Lower leg skin (tissue), 4 donors: ENCODE measurements around the gene SRPK1. TPM values are rescaled to one million over a fixed set of nuclear protein-coding genes. Genes with fewer than 3 reads are reported as not detected.
"Not testable (repeated sequence)": the region's sequence is repeated elsewhere in the genome, so short reads cannot be mapped to it uniquely, and the experiment has no call there.

Experiments
- DNase-seq, 2 donors: peaks; one replicate each; pipeline ENCODE4 v3.0.0-alpha.2; 2019; ENCODE audit warnings: low spot score in 2 of 2
- H3K4me3 ChIP-seq: fragments of 200-600 bp; sonication (generic); 2 replicates; pipeline ENCODE4 v1.5.1; 2017; ENCODE audit warnings: mild to moderate bottlenecking, low read depth; ENCODE audit not compliant: poor library complexity, severe bottlenecking
- POLR2A ChIP-seq, 2 donors: fragments of 450-650 bp; IDR thresholded peaks; one replicate each; pipeline ENCODE4 v1.6.1; 2016 to 2017; ENCODE audit warnings: antibody characterized with exemption in 2 of 2, mild to moderate bottlenecking in 1 of 2, moderate library complexity in 1 of 2
- WGBS, 2 donors: methylation state at CpG; one replicate each; pipeline ENCODE4 v1.1.5; 2018; 5-methylcytosine and 5-hydroxymethylcytosine counted together
- intact Hi-C: fragments of 100-400 bp; cut with DNase I; formaldehyde crosslinking; loops from one replicate; pipeline ENCODE4 v1.15.0; 2023; ENCODE audit warnings: low total_unique reads
- total RNA-seq, 4 donors: library from RNA; depleted of rRNA; stranded (reverse); fragments of >200 nt; gene quantifications; one replicate each; pipeline ENCODE4 v1.1.0, GENCODE V29; 2016
- TF ChIP-seq, protein P1 (sequence below), 3 donors: fragments of 450-650 bp; IDR thresholded peaks; one replicate each; pipeline ENCODE4 v1.5.1; 2016; ENCODE audit warnings: antibody characterized with exemption in 3 of 3, mild to moderate bottlenecking in 3 of 3, moderate library complexity in 2 of 3

The SRPK1 gene
- total RNA-seq, 4 donors from 2014 or later, result 98.3 to 145 (median 111) TPM

GRCh38 chr6:35919085-35919826, 1.6 kb downstream of the SRPK1 start:
- peak overlapping the region; percentile 56 for H3K4me3 ChIP-seq
- no peak for DNase-seq
- 25% methylated on average over 9 of the region's 9 CpGs for WGBS, 2 donors
- intact Hi-C loops, result no loop called here
- TF ChIP-seq, protein P1, sequence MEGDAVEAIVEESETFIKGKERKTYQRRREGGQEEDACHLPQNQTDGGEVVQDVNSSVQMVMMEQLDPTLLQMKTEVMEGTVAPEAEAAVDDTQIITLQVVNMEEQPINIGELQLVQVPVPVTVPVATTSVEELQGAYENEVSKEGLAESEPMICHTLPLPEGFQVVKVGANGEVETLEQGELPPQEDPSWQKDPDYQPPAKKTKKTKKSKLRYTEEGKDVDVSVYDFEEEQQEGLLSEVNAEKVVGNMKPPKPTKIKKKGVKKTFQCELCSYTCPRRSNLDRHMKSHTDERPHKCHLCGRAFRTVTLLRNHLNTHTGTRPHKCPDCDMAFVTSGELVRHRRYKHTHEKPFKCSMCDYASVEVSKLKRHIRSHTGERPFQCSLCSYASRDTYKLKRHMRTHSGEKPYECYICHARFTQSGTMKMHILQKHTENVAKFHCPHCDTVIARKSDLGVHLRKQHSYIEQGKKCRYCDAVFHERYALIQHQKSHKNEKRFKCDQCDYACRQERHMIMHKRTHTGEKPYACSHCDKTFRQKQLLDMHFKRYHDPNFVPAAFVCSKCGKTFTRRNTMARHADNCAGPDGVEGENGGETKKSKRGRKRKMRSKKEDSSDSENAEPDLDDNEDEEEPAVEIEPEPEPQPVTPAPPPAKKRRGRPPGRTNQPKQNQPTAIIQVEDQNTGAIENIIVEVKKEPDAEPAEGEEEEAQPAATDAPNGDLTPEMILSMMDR (IDR thresholded peaks at IDR 0.05), result no peak
- TF ChIP-seq POLR2A (IDR thresholded peaks at IDR 0.05), result no peak

DNA sequence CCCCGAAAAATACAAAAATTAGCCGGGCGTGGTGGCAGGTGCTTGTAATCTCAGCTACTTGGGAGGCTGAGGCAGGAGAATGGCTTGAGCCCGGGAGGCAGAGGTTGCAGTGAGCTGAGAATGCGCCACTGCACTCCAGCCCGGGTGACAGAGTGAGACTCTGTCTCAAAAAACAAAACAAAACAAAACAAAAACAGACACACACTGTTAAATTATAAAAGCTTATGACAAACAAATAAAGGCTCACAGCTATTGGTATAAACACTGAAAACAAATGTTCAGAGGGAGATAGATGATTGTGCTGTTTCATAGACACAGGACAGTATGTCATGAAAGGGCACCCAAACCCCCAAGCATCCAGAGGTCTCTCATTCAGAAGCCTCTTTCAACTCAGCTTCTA, 4.0 kb downstream of the SRPK1 start:
- DNase-seq, intact Hi-C loops, H3K4me3 ChIP-seq: not testable (repeated sequence)
- 87 to 92% methylated on average over 6 of the region's 6 CpGs for WGBS, 2 donors

- no peak for TF ChIP-seq POLR2A (IDR thresholded peaks at IDR 0.05)
- TF ChIP-seq, protein P1 (IDR thresholded peaks at IDR 0.05), result no peak
- WGBS, 2 donors, result 98 to 100% methylated on average over 3 of the region's 3 CpGs
- intact Hi-C loops, result no loop called here
- no peak overlapping the region for H3K4me3 ChIP-seq
- no peak for DNase-seq
Measured at GRCh38 chr6:35916056-35916455, 4.8 kb downstream of the SRPK1 start.

DNA sequence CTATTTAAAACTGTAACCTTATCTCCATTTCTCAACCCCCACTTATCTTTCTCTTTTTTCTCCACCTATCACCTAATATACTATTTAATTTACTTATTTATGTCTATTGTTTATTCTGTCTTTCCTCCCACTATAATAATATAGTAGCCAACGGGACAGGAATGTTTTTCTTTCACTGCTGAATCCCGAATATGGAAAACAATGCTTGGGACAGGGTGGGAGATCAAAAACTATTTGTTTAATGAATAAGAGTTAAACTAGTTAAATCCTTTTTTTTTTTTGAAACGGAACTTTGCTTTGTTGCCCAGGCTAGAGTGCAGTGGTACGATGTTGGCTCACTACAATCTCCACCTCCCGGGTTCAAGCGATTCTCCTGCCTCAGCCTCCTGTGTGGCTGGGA, 6.4 kb downstream of the SRPK1 start:
- WGBS, 2 donors, result 94 to 95% methylated on average over 6 of the region's 6 CpGs
- DNase-seq, result no peak
- intact Hi-C loops, result no loop called here
- no peak overlapping the region for H3K4me3 ChIP-seq
- no peak for TF ChIP-seq POLR2A (IDR thresholded peaks at IDR 0.05)
- TF ChIP-seq, protein P1 (IDR thresholded peaks at IDR 0.05), result no peak

DNA sequence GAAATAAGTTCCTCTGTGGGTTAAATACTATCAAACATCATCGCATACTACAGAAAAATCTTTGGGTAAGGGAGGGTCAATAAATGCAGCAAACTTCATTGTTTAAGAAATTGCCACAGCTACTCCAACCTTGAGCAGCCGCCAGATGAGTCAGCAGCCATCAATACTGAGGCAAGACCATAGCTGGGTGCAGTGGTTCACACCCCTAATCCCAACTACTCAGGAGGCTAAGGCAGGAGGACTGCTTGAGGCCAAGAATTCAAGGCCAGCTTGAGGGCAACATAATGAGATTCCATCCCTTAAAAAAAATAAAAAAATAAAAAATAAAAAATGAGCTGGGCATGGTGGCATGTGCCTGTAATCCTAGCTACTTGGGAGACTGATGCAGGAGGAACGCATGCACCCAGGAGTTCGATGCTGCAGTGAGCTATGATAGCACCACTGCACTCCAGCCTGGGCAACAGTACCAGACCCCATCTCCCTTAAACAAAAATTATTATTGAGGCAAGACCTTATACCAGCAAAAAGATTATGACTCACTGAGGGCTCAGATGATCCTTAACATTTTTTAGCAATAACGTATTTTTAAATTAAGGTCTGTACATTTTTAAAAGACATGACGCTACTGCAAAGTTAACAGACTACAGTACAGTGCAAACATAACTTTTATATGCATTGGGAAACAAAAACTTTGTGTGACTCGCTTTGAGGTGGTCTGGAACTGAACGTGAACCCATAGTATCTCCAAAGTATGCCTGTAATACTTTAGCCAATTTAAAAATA, 8.8 kb downstream of the SRPK1 start:
- DNase-seq, result no peak
- TF ChIP-seq POLR2A (IDR thresholded peaks at IDR 0.05), result no peak
- TF ChIP-seq, protein P1 (IDR thresholded peaks at IDR 0.05), result no peak
- intact Hi-C loops, result no loop called here
- 94 to 97% methylated on average over 8 of the region's 8 CpGs for WGBS, 2 donors
- H3K4me3 ChIP-seq, result no peak overlapping the region

GRCh38 chr6:35909571-35909970, 11.3 kb downstream of the SRPK1 start:
- DNase-seq, H3K4me3 ChIP-seq, intact Hi-C loops: not testable (repeated sequence)
- WGBS, 2 donors, result 92 to 94% methylated on average over 2 of the region's 2 CpGs

DNA sequence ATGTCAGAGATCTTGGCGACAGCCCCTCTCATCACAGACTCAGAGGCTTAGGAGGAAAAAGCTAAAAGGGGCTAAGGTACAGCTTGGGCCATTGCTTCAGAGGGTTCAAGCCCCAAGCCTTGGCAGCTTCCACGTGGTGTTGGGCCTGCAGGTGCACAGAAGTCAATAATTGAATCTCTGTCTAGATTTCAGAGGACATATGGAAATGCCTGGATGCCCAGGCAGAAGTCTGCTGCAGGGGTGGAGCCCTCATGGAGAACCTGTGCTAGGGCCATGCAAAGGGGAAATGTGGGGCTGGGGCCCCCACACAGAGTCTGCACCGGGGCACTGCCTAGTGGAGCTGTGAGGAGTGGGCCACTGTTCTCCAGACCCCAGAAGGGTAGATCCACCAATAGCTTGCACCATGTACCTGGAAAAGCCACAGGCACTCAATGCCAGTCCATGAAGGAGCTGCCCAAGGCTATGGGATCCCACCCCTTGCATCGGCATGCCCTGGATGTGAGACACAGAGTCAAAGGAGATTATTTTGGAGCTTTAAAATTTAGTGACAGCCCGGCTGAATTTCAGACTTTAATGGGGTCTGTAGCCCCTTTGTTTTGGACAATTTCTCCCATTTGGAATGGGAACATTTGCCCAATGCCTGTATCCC, 12.0 kb downstream of the SRPK1 start:
- 94 to 95% methylated on average over 5 of the region's 5 CpGs for WGBS, 2 donors
- intact Hi-C loops, DNase-seq, H3K4me3 ChIP-seq: not testable (repeated sequence)
